MCF 10A (cell line): Measurements from ENCODE around the gene PTRH2. TPM values are rescaled to one million over a fixed set of nuclear protein-coding genes. Genes with fewer than 3 reads are reported as not detected.

Experiments used
- BruUV-seq: library from RNA; stranded (reverse); fragments of 400-500 nt; replicated peaks from 2 replicates; lab custom pipeline; 2021; lab: Mats Ljungman, UMichigan
- CTCF ChIA-PET: fragments of 300-600 bp; sonication (Branson Sonifier 250); formaldehyde crosslinking; extraction: SDS; loops from one replicate; lab custom pipeline; 2021; ENCODE audit warnings: antibody characterized with exemption, inconsistent platforms; lab: Yijun Ruan, JAX
- POLR2A ChIA-PET: fragments of 300-600, 350-650 bp; sonication (Branson Sonifier 250); formaldehyde crosslinking; extraction: SDS; loops from one replicate; lab custom pipeline; 2020; ENCODE audit warnings: antibody characterized with exemption, inconsistent platforms; lab: Yijun Ruan, JAX
- DNase-seq: peaks from one replicate; pipeline ENCODE4 v3.0.0-alpha.2; 2018; ENCODE audit not compliant: unreplicated experiment
- H3K27ac Mint-ChIP-seq: one replicate; pipeline ENCODE4 v1.8.0; 2022; ENCODE audit warnings: mild to moderate bottlenecking, low read depth, mixed read lengths; ENCODE audit not compliant: unreplicated experiment
- H3K27me3 Mint-ChIP-seq: one replicate; pipeline ENCODE4 v1.8.0; 2022; ENCODE audit warnings: mixed read lengths; ENCODE audit not compliant: insufficient read depth, unreplicated experiment
- H3K36me3 Mint-ChIP-seq: one replicate; pipeline ENCODE4 v1.8.0; 2022; ENCODE audit warnings: mild to moderate bottlenecking, moderate library complexity, mixed read lengths; ENCODE audit not compliant: insufficient read depth, unreplicated experiment
- H3K4me1 Mint-ChIP-seq: one replicate; pipeline ENCODE4 v1.8.0; 2022; ENCODE audit warnings: mixed read lengths; ENCODE audit not compliant: insufficient read depth, unreplicated experiment
- H3K4me3 Mint-ChIP-seq: one replicate; pipeline ENCODE4 v1.8.0; 2022; ENCODE audit warnings: mild to moderate bottlenecking, moderate library complexity, mixed read lengths; ENCODE audit not compliant: unreplicated experiment
- H3K9me3 Mint-ChIP-seq: one replicate; pipeline ENCODE4 v1.8.0; 2022; ENCODE audit warnings: mixed read lengths; ENCODE audit not compliant: unreplicated experiment
- CTCF ChIP-seq: fragments of 200-600 bp; IDR thresholded peaks from one replicate; pipeline ENCODE4 v1.8.0; 2022; ENCODE audit warnings: antibody characterized with exemption, mild to moderate bottlenecking; ENCODE audit not compliant: unreplicated experiment
- intact Hi-C: fragments of 100-400 bp; cut with micrococcal nuclease; formaldehyde crosslinking; loops from 2 replicates; pipeline ENCODE4 v1.14.1; 2022
- total RNA-seq: library from RNA; stranded (reverse); gene quantifications from 2 replicates; pipeline ENCODE4 v1.2.3, GENCODE V29; 2022

PTRH2 gene
- total RNA-seq, 1 experiment from 2014 or later = 51.7 TPM

DNA sequence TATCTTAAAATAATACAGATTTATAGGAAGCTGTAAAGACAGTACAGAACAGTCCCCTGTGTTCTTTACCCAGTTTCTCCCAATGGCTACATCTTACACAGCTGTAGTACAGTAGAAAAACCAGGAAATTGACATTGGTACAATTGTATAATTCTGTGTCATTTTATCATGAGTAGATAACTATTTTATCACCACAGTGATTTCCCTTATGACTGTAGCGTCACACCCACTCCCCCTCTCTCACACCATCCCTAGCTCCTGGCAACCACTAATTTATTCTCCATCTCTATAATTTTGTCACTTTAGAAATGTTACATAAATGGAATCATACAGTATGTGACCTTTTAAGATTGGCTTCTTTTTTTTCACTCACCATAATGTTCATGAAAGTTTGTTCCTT lies 56.6 kb downstream of the PTRH2 start:
- peaks cover 6% of the 10 kb centered on the region for H3K4me1 Mint-ChIP-seq
- H3K9me3 Mint-ChIP-seq = no peaks in the 10 kb centered on the region
- ChIA-PET POLR2A (interaction anchor here (0.7 to 1.2 kb wide), 3 partner anchors 11 to 52 kb away, joined by 3 to 4 read pairs (median 3); no protein-coding TSS in a partner anchor), CTCF (no interaction called here)
- no peak overlapping the region for H3K27ac Mint-ChIP-seq
- intact Hi-C loops = no loop called here
- DNase-seq = no peak
- H3K36me3 Mint-ChIP-seq = peaks cover 96% of the 10 kb centered on the region
- no peak for TF ChIP-seq CTCF
- H3K27me3 Mint-ChIP-seq = no peaks in the 10 kb centered on the region
- no peak overlapping the region for H3K4me3 Mint-ChIP-seq
- BruUV-seq = no TSS peak

DNA sequence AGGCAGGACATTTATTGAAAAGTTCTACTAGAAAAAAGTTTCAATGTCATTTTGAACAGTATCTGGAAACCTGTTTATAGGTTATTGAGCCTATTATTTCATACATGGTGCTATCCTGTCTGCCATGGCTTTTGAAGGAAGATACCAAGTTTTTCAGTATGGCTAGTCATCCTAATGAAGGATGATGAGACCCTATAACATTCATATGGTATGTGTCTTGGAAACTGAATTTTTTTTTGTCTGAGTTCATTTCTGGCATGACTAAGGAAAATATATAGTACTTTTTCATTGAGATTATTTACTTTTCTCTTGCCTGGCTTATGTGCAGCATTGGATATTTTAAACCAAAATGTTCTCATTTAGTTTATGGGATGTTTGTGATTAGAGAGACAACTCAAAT lies 57.3 kb downstream of the PTRH2 start:
- ChIA-PET POLR2A (interaction anchor here (1.1 kb wide), 1 partner anchor 12 kb away, joined by 4 read pairs; no protein-coding TSS in a partner anchor), CTCF (no interaction called here)
- no peak for TF ChIP-seq CTCF
- BruUV-seq = no TSS peak
- Mint-ChIP-seq H3K9me3 (no peaks in the 10 kb centered on the region), H3K36me3 (peaks cover 96% of the 10 kb centered on the region), H3K4me3 (no peak overlapping the region), H3K27me3 (no peaks in the 10 kb centered on the region), H3K4me1 (peaks cover 6% of the 10 kb centered on the region), H3K27ac (no peak overlapping the region)
- intact Hi-C loops = no loop called here
- no peak for DNase-seq

Other genes starting within 250 kb of the PTRH2 start
- 21.4 and 23.3 TPM in 2 replicates for gene DHX40, start 141.8 kb downstream of the PTRH2 start, total RNA-seq
- 240 and 288 TPM in 2 replicates for gene CLTC, start 87.5 kb downstream of the PTRH2 start, total RNA-seq
- gene VMP1, start 224 bp upstream of the PTRH2 start, total RNA-seq = 205 and 228 TPM in 2 replicates
- gene TUBD1, start 185.5 kb upstream of the PTRH2 start, total RNA-seq = 4.4 and 5.2 TPM in 2 replicates
- 37.4 and 48.4 TPM in 2 replicates for gene RPS6KB1, start 185.7 kb upstream of the PTRH2 start, total RNA-seq